GM18499 (cell line): ENCODE measurements around the gene LRRK2.
"Not testable (repeated sequence)": the region's sequence is repeated elsewhere in the genome, so short reads cannot be mapped to it uniquely, and the experiment has no call there.

Source experiments
- ATAC-seq: cut with Tn5 transposase; IDR thresholded peaks from one replicate; pipeline ENCODE4 v1.9.1; 2021; ENCODE audit warnings: moderate number of reproducible peaks; ENCODE audit not compliant: insufficient read depth, unreplicated experiment

The LRRK2 gene

DNA sequence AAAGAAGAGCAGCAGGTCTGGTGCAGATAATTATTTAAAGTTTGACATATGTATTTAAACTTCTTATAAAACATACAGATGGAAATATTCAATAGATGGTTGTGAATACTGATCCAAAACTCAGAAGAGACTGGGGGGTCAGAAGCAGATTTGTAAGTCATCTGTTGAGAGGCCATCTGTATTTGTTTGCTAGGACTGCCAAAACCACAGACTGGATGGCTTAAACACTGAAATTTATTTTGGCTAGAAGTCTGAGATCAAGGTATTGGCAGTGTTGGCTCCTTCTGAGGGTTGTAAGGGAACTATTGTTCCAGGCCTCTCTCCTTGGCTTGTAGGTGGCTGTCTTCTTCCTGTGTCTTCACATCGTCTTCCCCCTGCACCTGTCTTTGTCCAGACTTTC, 153.9 kb downstream of the LRRK2 start:
- ATAC-seq, result no peak

DNA sequence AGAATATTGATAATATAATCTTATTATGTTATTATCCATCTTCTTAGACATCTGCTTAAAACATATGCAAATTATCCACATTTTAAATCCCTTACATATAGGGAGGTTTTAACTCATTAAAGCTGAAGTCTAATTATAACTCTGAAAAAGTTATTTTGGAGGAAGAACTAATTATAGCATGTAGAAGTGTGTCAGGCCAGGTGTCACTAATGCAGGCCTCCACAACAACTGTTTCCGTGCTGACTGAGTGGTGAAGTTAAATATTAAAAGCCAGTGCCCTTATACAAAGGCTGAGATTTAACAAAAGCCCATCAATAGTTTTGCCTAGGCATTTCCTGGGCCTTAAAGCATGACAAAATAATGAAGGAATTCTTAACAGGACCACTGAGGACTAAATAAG, 157.4 kb downstream of the LRRK2 start:
- no peak for ATAC-seq

DNA sequence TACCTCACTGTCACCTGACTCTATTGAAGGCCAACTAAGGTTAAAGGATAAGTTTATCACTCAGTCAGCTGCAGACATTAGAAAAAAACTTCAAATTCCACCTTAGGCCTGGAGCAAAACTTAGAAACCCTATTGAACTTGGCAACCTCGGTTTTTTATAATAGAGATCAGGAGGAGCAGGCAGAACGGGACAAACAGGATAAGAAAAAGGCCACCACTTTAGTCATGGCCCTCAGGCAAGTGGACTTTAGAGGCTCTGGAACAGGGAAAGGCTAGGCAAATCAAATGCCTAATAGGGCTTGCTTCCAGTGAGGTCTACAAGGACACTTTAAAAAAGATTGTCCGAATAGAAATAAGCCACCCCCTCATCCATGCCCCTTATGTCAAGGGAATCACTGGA, 162.5 kb downstream of the LRRK2 start:
- not testable (repeated sequence) for ATAC-seq

DNA sequence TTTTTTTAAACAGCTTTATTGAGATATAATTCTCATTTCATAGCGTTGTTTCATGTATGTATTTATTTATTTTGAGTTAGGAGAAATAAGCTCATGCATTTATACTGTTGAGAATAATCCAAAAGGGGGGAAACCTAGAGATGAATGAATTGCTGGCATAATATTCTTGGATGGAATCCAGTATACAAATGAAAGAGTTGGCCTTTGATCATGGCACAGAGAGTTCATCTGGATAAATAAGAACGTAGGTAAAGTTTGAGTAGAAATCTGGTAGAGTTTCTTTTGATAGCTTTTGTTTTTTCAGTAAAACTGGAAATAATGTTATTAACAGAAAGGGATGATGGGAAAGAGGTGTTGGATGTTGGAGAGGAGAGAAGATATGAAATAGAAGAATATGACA, 166.2 kb downstream of the LRRK2 start:
- ATAC-seq, result no peak

DNA sequence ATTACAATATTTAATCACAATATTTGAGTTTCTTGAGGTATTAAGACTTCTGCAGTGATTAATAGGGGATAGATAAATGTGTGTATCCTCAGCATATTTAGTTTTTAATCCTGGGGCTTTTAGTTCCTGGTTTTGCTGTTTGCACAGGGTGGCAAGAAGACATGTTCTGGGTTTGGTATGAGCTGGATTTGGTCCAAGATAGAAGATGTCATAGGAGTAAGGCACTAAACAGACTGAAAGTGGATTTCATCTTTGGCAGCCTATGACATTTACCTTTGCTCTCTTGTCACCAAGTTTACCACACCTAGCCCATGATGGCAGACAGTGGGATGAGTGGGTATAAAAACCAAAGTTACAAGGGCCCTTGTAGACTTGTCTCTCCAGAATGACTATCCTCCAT, 168.2 kb downstream of the LRRK2 start:
- ATAC-seq, result no peak

DNA sequence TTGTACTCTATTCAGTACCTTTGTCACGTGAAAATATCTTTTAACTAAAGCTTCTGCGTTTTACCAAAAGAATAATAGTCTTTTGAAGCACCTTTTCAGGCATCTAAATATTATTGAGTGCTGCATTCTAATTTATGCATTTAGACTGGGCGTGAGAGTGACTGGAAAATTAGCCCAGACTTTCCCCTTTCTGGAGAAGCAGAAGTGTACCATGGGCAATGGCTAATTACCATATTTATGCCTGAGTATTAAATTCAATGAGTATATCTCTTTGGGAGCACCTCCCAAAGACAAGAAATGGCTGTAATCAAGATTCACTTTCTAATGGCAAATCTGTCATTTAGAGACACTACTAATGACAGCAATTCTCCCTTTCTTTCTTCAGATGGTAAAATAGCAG, 174.9 kb downstream of the LRRK2 start:
- no peak for ATAC-seq

DNA sequence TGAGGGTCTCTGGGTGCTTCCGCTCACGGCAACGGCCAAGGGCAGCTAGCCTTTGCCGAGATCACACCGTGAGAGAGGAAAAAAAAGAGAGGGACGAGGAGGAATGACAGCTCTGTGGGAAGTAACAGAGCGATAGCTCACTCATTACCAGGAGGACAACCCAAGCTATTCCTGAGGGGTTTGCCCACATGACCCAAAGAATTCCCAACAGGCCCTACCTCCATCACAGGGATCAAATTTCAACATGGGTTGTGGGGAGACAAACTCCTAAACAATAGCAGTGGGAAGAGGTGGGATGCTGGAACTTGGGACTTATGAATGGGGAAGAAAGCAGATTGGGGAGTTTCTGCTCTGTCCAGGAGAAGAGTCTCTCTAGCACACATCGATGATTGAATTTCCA, 180.6 kb downstream of the LRRK2 start:
- no peak for ATAC-seq
